HL-60/S4 treated with retinoic acid at 250 ng/mL for 4 days and 3 days (cell line): ENCODE results near the gene DENND5B.

Experiments
- in situ Hi-C: fragments of 300-500 bp; cut with MboI; formaldehyde crosslinking; loops from 2 replicates; pipeline ENCODE4 v1.7.0; 2022; ENCODE audit warnings: low sequenced_read_pairs

Gene DENND5B

GRCh38 chr12:31390991-31391390, 199.9 kb downstream of the DENND5B start:
- in situ Hi-C loops = loop anchor here (25.0 kb wide), 1 partner anchor 921 kb away; no protein-coding TSS in a partner anchor

DNA sequence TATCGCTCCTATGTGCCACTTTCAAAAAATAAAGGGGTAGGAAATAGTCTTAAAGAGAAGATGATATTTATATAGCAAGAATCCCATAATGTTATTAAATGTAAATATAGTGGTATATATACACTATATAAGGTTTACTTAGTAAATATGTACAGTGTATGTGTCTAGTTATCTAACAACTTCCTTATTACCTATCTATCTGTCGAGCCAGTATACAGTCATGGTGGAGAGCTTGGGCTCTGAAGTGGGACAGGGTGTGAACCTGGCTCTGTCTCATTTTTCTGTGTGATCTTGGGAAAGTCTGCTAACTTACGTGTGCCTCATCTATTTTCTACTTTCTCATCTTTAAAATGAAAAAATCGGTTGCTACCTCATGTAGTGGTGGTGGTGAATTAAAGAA, 202.2 kb downstream of the DENND5B start:
- in situ Hi-C loops = loop anchor here (25.0 kb wide), 1 partner anchor 924 kb away; no protein-coding TSS in a partner anchor

- in situ Hi-C loops = loop anchor here (25.0 kb wide), 1 partner anchor 925 kb away; no protein-coding TSS in a partner anchor
Observed at GRCh38 chr12:31387466-31387865, 203.5 kb downstream of the DENND5B start.

DNA sequence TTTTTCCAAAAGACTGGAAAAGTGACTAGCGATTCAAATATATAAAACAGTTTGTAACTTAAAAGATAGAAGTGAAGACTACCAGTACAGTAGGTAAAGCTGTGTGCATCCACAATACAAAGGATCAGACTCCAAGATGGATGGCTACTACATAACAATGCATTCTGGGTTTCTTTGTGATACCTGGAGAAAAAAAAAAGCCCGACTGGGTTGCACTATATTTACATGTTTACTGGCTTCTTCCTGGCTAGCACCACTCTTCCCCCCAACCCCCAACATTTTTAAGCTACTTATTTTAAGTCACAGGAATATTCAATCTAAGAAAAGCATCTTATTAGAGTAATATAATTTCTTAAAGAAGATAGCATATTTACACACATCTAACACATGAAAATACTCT, 203.9 kb downstream of the DENND5B start:
- in situ Hi-C loops = loop anchor here (25.0 kb wide), 1 partner anchor 925 kb away; no protein-coding TSS in a partner anchor

- in situ Hi-C loops = loop anchor here (25.0 kb wide), 1 partner anchor 926 kb away; no protein-coding TSS in a partner anchor
Observed at GRCh38 chr12:31386364-31386777, 204.6 kb downstream of the DENND5B start.

- in situ Hi-C loops = loop anchor here (25.0 kb wide), 1 partner anchor 935 kb away; no protein-coding TSS in a partner anchor
Observed at GRCh38 chr12:31377210-31377609, 213.7 kb downstream of the DENND5B start.

GRCh38 chr12:31375422-31375821, 215.5 kb downstream of the DENND5B start:
- in situ Hi-C loops = loop anchor here (25.0 kb wide), 1 partner anchor 937 kb away; no protein-coding TSS in a partner anchor

DNA sequence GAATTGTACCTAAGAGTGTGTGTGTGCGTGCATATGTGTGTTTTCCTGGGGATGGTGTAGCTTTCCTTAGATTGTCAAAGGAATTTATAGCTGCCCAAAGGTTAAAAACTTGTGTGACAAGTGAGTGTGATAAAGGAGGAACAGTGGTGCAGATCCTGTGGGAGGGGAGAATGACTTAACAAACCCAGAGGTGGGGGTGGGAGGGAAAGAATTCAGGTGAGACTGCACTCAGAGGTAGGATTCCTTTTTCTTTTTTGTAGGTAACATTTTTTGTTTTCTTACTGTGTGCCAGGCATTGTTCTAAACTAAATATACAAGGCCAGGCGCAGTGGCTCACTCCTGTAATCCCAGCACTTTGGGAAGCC, 219.7 kb downstream of the DENND5B start:
- in situ Hi-C loops = no loop called here

- in situ Hi-C loops = no loop called here
Observed at GRCh38 chr12:31370531-31371255, 220.2 kb downstream of the DENND5B start.

GRCh38 chr12:31369712-31370521, 221.0 kb downstream of the DENND5B start:
- in situ Hi-C loops = no loop called here

GRCh38 chr12:31368666-31369361, 222.1 kb downstream of the DENND5B start:
- in situ Hi-C loops = no loop called here

- in situ Hi-C loops = no loop called here
Observed at GRCh38 chr12:31366104-31366621, 224.8 kb downstream of the DENND5B start.

DNA sequence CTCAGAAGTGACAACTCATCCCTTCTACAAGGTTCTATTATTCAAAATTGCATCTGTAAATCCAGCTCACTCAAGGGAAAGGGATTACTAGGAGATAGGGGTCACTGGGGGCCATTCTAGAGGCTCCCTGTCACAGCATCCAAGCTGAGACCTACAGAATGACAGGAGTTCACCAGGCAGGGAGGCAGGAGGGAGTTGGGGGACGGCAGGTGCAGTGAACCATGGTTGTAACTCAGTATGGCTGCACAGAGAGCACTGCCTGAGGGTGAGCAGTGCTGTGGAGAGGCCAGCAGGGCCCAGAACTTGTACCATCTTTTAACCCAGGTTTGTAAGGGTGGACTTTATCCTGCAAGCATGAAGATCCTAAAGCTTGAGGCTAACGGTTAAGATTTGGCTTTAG, 227.1 kb downstream of the DENND5B start:
- in situ Hi-C loops = no loop called here

- in situ Hi-C loops = no loop called here
Observed at GRCh38 chr12:31363416-31363809, 227.5 kb downstream of the DENND5B start.

- in situ Hi-C loops = no loop called here
Observed at GRCh38 chr12:31362759-31363415, 228.0 kb downstream of the DENND5B start.

DNA sequence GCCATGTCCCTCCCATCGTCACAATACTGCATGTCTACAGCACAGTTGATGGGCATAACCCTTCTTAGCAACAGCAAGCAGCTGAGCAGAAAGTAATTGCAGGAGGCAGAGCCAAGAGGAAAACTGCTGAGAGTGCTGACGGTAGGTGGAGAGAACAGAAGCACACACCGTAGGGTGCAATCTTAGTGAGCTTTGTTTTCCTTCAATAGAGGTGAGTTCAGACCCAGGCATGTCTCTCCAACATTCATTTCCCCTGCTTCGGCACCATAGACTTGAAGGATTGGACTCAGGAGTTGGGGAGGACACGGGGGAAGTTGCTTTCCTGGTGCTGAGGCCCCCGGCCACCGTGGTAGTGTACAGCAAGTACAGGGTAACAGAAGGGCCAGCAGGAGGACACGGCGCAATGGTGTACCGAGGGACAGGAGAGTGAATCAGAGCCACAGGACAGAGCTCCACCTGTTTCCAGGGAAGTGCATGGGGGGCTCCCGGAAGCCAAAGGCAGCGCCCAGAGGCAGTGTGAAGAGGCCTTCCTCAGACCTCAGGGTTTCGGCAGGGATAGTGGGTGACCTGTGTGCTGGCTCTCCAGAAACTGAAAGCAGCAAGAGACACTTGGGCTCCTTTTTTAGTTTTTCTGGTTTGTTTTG, 228.7 kb downstream of the DENND5B start:
- in situ Hi-C loops = no loop called here

DNA sequence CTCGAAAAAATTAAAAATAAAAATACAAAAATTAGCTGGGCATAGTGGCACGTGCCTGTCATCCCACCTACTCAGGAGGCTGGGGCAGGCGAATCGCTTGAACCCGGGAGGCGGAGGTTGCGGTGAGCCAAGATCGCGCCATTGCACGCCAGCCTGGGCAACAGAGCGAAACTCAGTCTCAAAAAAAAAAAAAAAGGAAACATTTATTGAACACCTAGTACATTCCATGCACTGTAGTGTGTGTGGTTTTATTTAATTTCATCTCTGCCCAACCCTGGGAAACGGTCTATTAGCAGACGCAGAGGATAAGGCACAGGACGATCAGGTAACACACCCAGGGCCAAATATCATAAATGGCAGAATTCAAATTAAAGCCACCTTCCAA, 229.2 kb downstream of the DENND5B start:
- in situ Hi-C loops = no loop called here

- in situ Hi-C loops = no loop called here
Observed at GRCh38 chr12:31355747-31356107, 235.2 kb downstream of the DENND5B start.

- in situ Hi-C loops = no loop called here
Observed at GRCh38 chr12:31353750-31354708, 236.9 kb downstream of the DENND5B start.
